A673 (cell line): ENCODE measurements around the gene GRIK2.

Experiments
- EZH2 ChIP-seq: fragments of 200-600 bp; sonication (generic); IDR thresholded peaks from 2 replicates; pipeline ENCODE4 v1.6.1; 2017; ENCODE audit warnings: borderline replicate concordance, low read depth, mild to moderate bottlenecking, mixed read lengths, antibody characterized with exemption, low read length; ENCODE audit not compliant: poor library complexity, severe bottlenecking
- TF ChIP-seq, protein P1 (sequence below): fragments of 300-800, 200-600 bp; sonication (generic); conservative IDR thresholded peaks from 2 replicates; pipeline ENCODE4 v1.5.1; 2017; ENCODE audit warnings: low read depth, mild to moderate bottlenecking, antibody characterized with exemption, low read length, moderate library complexity, mixed read lengths

DNA sequence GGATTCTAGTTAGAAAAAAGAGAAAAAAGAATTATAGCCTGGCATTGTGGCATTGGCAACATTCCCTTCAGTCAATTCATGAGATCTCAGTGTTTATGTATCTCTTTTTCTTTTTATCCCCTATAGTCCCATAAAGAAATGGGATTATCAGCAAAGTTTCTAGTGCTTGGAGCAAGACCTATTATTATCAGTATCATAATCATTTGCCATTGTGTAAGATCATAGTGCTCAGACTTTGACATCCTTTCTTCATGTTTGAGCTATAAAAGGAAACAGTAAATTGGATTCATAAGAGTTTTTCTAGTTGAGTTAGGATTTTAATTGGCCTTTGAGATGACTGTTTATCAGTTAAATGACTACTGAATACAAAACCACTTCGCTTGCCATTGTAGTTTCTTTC lies 295.6 kb downstream of the GRIK2 start:
- TF ChIP-seq, protein P1, sequence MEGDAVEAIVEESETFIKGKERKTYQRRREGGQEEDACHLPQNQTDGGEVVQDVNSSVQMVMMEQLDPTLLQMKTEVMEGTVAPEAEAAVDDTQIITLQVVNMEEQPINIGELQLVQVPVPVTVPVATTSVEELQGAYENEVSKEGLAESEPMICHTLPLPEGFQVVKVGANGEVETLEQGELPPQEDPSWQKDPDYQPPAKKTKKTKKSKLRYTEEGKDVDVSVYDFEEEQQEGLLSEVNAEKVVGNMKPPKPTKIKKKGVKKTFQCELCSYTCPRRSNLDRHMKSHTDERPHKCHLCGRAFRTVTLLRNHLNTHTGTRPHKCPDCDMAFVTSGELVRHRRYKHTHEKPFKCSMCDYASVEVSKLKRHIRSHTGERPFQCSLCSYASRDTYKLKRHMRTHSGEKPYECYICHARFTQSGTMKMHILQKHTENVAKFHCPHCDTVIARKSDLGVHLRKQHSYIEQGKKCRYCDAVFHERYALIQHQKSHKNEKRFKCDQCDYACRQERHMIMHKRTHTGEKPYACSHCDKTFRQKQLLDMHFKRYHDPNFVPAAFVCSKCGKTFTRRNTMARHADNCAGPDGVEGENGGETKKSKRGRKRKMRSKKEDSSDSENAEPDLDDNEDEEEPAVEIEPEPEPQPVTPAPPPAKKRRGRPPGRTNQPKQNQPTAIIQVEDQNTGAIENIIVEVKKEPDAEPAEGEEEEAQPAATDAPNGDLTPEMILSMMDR = no peak
- no peak for TF ChIP-seq EZH2
